Fibroblast of skin of left biceps (primary cell): ENCODE results near the gene CHRNA1.

Experiments
- DNase-seq, 2 experiments: peaks; one replicate each; pipeline ENCODE4 v3.0.0-alpha.2; 2013; ENCODE audit warnings: low read depth in 2 of 2

Gene CHRNA1

DNA sequence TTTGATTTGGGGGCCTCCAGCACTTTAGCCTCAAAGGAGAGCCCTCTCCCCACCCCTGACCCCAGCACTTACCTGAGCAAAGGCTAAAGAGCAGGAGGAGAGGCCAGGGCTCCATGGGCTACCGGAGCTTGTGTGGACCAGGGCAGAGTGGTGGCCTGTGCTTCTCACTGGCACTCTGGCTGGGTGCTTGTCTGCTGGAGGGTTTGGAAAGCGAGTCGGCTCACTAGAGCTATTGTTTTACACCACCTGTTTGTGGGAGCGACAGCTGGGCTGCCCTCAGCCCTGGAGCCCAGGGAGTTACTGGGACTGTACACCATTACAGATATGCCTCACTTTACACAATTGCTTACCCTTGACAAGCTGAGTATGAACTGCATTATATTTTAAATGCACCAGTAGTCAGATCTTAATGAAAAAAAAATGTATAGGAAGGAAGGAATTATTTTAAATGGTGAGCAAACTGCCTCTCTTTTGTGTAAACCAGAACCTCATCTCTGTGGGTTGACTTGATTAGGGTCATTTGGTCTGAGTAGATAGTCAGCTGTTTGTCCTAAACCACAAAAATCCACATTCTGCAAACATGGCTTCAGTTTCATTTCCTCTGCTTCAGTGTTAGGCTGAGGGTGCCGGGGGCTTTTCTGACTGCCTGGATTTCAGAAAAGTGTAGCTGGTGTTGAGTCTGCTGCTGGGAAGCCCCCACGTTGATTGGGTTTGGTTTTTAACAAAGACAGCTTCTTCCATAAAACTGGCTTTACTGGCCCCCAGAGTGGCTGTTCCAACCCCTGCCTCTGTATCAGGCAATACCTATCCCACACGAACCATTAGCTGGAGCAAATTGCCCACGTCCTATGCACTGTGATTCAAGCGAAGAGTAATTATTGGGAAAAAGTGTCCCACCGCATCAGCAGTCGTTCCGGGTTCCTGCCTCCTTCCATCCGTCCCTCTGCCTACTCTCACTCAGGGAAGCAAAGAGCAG is at the start of gene CHRNA1:
CHRNA1 (minus strand) TSS at position 193 of the 976 bp plus-strand sequence; CDS start at position 115, 78 bp downstream.
- no peak for DNase-seq

DNA sequence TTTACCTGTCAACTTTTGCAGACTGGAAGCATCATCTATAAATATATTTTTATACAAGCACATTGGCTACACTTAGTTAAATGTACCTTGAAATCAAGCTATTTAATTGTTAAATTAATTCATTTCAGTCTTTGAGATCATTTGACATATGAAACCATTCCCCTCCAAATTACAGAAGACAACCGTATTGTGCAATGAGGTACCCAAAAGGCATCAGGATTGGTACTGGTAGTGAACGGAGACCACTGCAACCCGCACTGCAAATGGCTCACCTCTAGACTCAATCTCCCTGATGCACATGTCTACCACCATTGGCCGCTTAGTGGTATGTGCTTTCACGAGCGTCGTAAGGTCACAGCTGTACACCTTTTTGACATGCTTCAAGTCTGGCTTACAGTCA is 47.8 kb upstream of the CHRNA1 start:
- DNase-seq = no peak

DNA sequence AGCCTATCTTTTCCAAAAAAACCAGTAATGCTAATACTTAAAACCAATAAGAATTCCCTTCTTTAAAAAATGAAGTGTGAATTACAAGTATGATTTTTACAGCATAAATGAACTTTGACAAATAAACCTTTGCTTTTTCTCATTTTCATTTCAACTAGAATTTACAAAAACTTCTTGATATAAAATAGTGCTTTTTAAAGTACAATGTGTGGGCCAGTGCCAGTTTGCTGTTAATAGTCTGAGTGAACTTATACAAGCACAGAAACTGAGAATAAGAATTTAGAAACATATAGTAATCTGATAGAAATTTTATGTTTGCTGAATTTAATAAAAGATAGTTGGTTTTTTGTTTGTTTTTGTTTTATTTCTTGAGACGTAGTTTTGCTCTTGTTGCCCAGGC is 43.7 kb upstream of the CHRNA1 start:
- no peak for DNase-seq

DNA sequence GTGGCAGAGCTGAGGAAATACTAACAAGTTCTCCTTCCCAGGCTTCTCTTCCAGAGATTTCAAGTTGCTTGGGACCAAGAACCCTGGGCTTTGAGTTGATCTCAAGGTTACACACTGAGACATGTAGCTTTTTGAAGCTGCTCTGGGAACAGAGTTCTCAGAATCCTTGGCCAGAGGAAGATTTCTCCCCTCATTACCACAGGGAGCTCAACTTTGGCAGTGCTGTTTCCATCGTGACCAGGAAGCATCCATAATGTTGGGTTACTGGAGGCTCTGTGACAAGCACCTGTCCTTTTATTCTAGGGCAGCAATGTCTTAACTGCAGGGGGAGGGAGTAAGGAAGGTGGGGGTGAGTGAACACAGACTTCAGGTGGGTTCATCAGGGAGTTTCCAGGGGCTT is 41.5 kb upstream of the CHRNA1 start:
- DNase-seq = no peak

- peak; percentile 69 to 72 for DNase-seq
These were observed 38.2 kb upstream of the CHRNA1 start for GRCh38 chr2:174802459-174802858.

DNA sequence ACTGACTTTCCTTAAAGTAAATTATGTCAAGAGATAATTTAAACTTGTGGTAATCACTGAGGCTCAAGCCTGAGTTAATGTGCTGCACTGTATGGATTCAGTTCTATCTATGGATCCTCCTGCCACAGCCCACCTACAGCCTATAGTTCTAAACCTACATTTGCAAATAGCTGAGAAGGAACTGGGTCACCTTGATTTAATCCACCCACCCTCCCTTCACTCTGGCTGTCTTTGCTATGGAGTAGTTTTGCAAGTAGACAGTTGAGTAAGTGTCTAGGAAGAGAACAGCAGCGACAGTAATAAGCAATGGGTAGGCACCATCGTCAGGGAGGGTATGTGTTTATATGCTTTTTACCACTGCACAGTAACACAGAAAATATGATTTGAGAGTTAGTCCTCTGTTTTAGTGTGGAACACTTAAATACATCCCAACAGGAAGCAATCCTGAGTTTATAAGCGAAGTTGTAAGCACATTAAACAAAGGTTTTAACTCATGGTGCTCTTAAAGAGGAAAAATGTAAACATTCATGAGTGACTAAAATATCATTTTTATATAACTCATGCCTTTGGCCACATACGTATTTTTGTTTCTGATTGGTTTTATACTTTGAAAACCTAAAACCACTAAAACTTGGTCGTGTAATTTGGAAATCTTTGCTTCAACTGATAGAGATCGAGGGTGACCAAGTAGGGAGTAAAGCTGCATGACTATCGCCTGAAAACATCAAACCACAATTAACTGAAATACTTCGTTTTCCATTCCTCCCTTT is 36.3 kb upstream of the CHRNA1 start:
- no peak for DNase-seq

DNA sequence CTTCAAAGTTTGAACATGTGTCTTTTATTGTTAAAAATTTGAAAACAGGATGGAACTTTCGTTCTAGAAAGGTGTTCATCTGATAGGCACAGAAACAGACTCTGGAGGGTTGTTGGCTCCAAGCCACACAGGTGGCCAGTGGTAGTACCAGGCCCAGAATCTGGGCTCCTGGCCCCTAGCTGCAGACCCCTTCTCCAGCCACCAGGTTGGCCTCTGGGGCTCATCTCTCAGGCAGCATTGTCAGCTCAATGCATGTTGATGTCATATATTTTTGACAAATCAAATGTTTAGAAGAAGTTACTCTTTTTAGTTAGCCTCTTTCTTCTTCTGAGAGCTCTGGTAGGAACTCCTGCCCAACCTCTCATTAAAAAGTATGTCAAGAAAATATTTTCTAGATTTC is 34.5 kb upstream of the CHRNA1 start:
- DNase-seq = no peak

DNA sequence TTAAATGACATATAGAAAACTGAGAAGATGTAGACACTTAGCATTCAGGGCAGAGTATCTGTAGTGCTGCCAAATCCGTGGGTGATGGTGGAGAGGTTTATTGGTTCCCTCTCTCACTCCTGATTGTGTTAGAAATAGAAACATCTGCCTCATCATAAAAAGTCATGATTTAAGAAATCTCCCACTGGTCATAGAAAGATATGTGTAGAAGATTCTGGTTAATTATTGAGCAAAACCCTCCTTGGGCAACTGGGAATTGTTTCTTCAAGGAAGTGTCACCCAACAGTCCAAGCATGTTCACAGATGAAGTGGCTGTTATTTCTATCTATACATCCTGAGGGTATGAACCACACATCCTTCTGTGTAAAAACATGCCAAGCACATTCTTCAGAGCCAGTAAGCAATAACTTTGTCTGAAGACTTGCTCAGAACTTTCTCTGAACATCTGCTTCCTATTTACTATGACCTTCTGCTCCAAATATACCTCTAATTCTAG is 33.6 kb upstream of the CHRNA1 start:
- peak; percentile 84 to 86 for DNase-seq

- DNase-seq = no peak
These were observed 32.1 kb upstream of the CHRNA1 start for GRCh38 chr2:174796319-174796771.

- DNase-seq = no peak
These were observed 30.6 kb upstream of the CHRNA1 start for GRCh38 chr2:174794851-174795374.

- DNase-seq = no peak
These were observed 28.2 kb upstream of the CHRNA1 start for GRCh38 chr2:174792309-174793025.

- DNase-seq = no peak
These were observed 27.5 kb upstream of the CHRNA1 start for GRCh38 chr2:174791746-174792280.

DNA sequence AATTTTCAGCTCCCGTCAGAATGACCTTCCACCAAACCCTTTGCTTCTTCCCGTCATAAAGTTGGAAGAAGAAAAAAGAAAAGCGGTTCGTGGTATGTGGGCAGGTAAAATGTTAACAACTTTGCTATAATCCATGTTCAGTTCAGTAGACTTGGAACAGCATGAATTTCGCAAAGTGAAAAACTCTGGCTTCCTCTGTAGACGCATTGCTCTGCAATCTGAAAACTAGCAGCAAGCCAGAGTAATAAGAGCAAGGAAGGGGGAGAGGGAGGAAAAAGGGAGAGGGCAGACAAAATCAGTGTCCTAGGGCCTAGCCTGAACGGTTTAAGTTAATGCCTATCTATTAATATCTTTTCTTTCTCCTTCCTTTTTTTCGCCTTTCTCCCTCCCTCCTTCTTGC is 26.7 kb upstream of the CHRNA1 start:
- DNase-seq = no peak

DNA sequence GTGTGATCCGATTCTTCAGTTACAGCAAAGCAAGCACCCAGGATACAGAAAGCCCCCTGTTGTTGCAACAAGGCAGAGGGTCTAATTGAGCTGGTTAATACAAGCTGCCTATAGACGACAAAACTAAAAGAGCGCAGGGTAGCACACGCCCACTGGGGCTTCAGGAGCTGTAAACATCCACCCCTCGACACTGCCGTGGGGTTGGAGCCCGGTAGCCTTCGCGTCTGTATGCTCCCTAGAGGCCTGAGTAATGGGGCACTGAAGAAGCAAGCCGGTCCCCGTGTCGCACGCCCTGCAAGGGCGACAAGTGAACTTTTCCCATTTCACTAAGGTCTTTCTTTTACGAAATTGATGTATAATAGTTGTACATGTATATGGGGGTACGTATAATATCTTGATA is 24.7 kb upstream of the CHRNA1 start:
- no peak for DNase-seq

- DNase-seq = peak; percentile 62 to 71
These were observed 24.1 kb upstream of the CHRNA1 start for GRCh38 chr2:174788291-174788929.

- DNase-seq = peak; percentile 100
These were observed 23.4 kb upstream of the CHRNA1 start for GRCh38 chr2:174787487-174788205.

DNA sequence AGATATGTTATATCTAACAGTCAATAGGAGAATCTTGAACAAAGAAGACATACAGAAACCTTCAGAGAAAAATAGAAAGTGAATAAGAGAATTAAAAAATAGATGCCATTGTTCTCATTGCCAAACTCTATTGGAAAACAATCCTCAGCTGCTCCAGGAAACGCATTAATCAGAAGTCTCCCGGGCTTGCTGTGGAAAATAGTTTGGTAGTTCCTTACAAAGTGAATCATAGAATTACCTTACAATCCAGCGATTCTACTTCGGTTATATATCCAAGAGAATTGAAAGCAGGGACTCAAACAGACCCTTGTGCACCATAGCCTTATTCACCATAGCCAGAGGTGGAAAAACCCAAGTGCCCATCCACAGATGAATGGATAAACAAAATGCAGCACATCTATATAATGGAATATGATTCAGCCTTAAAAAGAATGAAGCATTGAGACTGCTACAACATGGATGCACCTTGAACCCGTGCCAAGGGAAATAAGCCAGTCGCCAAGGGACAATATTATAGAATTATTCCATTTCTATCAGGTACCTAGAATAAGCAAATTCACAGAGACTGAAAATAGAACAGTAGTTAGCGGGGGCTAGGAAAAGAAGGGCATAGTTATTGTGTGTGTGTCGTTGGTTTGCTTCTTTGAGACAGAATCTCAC is 21.9 kb upstream of the CHRNA1 start:
- no peak for DNase-seq

GRCh38 chr2:174785481-174785880 is 21.2 kb upstream of the CHRNA1 start:
- DNase-seq = no peak

- no peak for DNase-seq
These were observed 20.6 kb upstream of the CHRNA1 start for GRCh38 chr2:174784909-174785308.

- DNase-seq = no peak
These were observed 20.0 kb upstream of the CHRNA1 start for GRCh38 chr2:174784316-174784715.
